Measurements from ENCODE around the gene TTC9. TPM values are rescaled to one million over a fixed set of nuclear protein-coding genes. Genes with fewer than 3 reads are reported as not detected.

TTC9 gene
- polyA plus RNA-seq, 2 of the 4 experiments (the other 2 are of a cell fraction): 1.3 to 2.0 TPM

DNA sequence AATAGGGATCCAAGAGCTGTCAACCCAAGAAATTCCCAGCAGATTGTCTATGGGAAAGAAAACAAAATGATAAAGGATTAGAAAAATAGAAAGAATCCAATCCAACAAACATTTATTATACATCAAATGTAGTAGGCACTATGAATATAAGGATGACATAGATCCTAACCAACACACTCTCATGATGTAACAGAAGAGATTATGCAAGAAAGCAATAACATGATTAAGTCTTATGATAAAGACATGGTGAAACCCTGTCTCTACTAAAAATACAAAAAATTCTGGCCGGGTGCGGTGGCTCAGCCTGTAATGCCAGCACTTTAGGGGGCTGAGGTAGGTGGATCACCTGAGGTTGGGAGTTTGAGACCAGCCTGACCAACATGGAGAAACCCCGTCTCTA, 44.0 kb upstream of the TTC9 start:
- peaks cover 14% of the 10 kb centered on the region for H3K4me1 ChIP-seq
- no peak overlapping the region for H3K4me3 ChIP-seq
- WGBS (ENCODE audit: missing lambda C conversion rate): 96% methylated on average over 3 of the region's 3 CpGs
- FAIRE-seq (no peak), DNase-seq (ENCODE audit: low read depth in 1 of 2, low spot score in 1 of 2) (no peak), ATAC-seq (no peak)
- no peaks in the 10 kb centered on the region for H3K9me3 ChIP-seq
- CTCF ChIA-PET: no interaction called here
- TF ChIP-seq HEYL (CRISPR knock-in tag; IDR thresholded peaks at IDR 0.05): no peak
- no peak for TF ChIP-seq HOXB5 (CRISPR knock-in tag; IDR thresholded peaks at IDR 0.05)
- no peak for TF ChIP-seq TP53 (CRISPR knock-in tag; IDR thresholded peaks at IDR 0.05)
- TF ChIP-seq, protein P1, sequence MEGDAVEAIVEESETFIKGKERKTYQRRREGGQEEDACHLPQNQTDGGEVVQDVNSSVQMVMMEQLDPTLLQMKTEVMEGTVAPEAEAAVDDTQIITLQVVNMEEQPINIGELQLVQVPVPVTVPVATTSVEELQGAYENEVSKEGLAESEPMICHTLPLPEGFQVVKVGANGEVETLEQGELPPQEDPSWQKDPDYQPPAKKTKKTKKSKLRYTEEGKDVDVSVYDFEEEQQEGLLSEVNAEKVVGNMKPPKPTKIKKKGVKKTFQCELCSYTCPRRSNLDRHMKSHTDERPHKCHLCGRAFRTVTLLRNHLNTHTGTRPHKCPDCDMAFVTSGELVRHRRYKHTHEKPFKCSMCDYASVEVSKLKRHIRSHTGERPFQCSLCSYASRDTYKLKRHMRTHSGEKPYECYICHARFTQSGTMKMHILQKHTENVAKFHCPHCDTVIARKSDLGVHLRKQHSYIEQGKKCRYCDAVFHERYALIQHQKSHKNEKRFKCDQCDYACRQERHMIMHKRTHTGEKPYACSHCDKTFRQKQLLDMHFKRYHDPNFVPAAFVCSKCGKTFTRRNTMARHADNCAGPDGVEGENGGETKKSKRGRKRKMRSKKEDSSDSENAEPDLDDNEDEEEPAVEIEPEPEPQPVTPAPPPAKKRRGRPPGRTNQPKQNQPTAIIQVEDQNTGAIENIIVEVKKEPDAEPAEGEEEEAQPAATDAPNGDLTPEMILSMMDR (IDR thresholded peaks at IDR 0.05): no peak
- TF ChIP-seq, protein P2, sequence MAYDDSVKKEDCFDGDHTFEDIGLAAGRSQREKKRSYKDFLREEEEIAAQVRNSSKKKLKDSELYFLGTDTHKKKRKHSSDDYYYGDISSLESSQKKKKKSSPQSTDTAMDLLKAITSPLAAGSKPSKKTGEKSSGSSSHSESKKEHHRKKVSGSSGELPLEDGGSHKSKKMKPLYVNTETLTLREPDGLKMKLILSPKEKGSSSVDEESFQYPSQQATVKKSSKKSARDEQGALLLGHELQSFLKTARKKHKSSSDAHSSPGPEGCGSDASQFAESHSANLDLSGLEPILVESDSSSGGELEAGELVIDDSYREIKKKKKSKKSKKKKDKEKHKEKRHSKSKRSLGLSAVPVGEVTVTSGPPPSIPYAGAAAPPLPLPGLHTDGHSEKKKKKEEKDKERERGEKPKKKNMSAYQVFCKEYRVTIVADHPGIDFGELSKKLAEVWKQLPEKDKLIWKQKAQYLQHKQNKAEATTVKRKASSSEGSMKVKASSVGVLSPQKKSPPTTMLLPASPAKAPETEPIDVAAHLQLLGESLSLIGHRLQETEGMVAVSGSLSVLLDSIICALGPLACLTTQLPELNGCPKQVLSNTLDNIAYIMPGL (CRISPR knock-in tag; IDR thresholded peaks at IDR 0.05; ENCODE audit: borderline replicate concordance): no peak
- TF ChIP-seq, protein P3, sequence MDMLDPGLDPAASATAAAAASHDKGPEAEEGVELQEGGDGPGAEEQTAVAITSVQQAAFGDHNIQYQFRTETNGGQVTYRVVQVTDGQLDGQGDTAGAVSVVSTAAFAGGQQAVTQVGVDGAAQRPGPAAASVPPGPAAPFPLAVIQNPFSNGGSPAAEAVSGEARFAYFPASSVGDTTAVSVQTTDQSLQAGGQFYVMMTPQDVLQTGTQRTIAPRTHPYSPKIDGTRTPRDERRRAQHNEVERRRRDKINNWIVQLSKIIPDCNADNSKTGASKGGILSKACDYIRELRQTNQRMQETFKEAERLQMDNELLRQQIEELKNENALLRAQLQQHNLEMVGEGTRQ (IDR thresholded peaks at IDR 0.05): no peak
- no peak for TF ChIP-seq HDAC2 (IDR thresholded peaks at IDR 0.05)
- no peak for TF ChIP-seq MAZ (IDR thresholded peaks at IDR 0.05; ENCODE audit: borderline replicate concordance, low read depth, low read length)
- no peak for TF ChIP-seq CEBPB (IDR thresholded peaks at IDR 0.05)
- TF ChIP-seq NPAS2 (CRISPR knock-in tag; IDR thresholded peaks at IDR 0.05; ENCODE audit: borderline replicate concordance): no peak
- TF ChIP-seq, protein P4, sequence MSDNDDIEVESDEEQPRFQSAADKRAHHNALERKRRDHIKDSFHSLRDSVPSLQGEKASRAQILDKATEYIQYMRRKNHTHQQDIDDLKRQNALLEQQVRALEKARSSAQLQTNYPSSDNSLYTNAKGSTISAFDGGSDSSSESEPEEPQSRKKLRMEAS (IDR thresholded peaks at IDR 0.05): no peak
- no peak for TF ChIP-seq EHF (CRISPR knock-in tag; IDR thresholded peaks at IDR 0.05)
- TF ChIP-seq ESRRA (IDR thresholded peaks at IDR 0.05; ENCODE audit: borderline replicate concordance, low read length): no peak
- TF ChIP-seq, protein P5, sequence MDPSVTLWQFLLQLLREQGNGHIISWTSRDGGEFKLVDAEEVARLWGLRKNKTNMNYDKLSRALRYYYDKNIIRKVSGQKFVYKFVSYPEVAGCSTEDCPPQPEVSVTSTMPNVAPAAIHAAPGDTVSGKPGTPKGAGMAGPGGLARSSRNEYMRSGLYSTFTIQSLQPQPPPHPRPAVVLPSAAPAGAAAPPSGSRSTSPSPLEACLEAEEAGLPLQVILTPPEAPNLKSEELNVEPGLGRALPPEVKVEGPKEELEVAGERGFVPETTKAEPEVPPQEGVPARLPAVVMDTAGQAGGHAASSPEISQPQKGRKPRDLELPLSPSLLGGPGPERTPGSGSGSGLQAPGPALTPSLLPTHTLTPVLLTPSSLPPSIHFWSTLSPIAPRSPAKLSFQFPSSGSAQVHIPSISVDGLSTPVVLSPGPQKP (IDR thresholded peaks at IDR 0.05; ENCODE audit: low read depth, low read length): no peak
- TF ChIP-seq ZFP36 (IDR thresholded peaks at IDR 0.05; ENCODE audit: borderline replicate concordance, partially characterized antibody): no peak
- no peak overlapping the region for H3K4me2 ChIP-seq
- POLR2A ChIA-PET: no interaction called here
- no peak overlapping the region for H3K27ac ChIP-seq

DNA sequence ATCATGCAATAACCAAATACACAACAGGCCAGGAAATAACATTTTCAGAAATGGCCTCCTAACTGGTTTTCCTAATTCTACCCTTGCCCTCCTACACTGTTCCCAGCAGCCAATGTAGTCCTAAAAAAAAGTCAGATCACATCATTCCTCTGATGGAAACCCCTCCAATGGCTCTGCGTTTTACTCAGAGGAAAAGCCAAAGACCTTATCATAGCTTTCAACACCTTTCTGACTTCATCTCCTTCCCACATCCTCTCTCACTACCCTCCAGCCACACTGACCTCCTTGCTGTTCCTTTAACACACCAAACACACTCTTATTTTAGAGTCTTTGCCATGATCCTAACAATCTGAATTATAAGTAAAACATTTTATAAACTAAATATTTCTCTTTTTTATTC, 42.4 kb upstream of the TTC9 start:
- no peak overlapping the region for H3K27ac ChIP-seq
- WGBS (ENCODE audit: missing lambda C conversion rate): 70% methylated on average over 1 of the region's 1 CpG
- ChIA-PET CTCF (interaction anchor here (3.5 kb wide), 1 partner anchor 218 kb away, joined by 12 read pairs; no protein-coding TSS in a partner anchor), POLR2A (no interaction called here)
- no peak for TF ChIP-seq GATA3 (IDR thresholded peaks at IDR 0.05; ENCODE audit: borderline replicate concordance)
- no peak for TF ChIP-seq MAZ (IDR thresholded peaks at IDR 0.05; ENCODE audit: borderline replicate concordance, low read depth, low read length)
- TF ChIP-seq, protein P1 (IDR thresholded peaks at IDR 0.05): no peak
- no peak for TF ChIP-seq HOXA7 (CRISPR knock-in tag; IDR thresholded peaks at IDR 0.05)
- TF ChIP-seq, protein P5 (IDR thresholded peaks at IDR 0.05; ENCODE audit: low read depth, low read length): no peak
- TF ChIP-seq BHLHE40 (IDR thresholded peaks at IDR 0.05; ENCODE audit: low read depth, low read length): no peak
- no peak for TF ChIP-seq RFX5 (IDR thresholded peaks at IDR 0.05)
- TF ChIP-seq KDM1A (IDR thresholded peaks at IDR 0.05; ENCODE audit: low read depth): no peak
- TF ChIP-seq HOXB13 (CRISPR knock-in tag; IDR thresholded peaks at IDR 0.05; ENCODE audit: low read depth): no peak
- TF ChIP-seq FOSB (CRISPR knock-in tag; IDR thresholded peaks at IDR 0.05): no peak
- no peak for TF ChIP-seq TFCP2L1 (CRISPR knock-in tag; IDR thresholded peaks at IDR 0.05)
- no peak for TF ChIP-seq MYC (IDR thresholded peaks at IDR 0.05; ENCODE audit: borderline replicate concordance, low read length)
- peak overlapping the region; percentile 99 for H3K4me2 ChIP-seq
- ATAC-seq (no peak), FAIRE-seq (no peak), DNase-seq (ENCODE audit: low read depth in 1 of 2, low spot score in 1 of 2) (no peak)
- H3K9me3 ChIP-seq: no peaks in the 10 kb centered on the region
- peak overlapping the region; percentile 99 for H3K4me3 ChIP-seq
- H3K4me1 ChIP-seq: peaks cover 14% of the 10 kb centered on the region
